Activated gamma-delta T cell (primary cell): ENCODE results near the gene ZFC3H1.
"Not testable (repeated sequence)": the region's sequence is repeated elsewhere in the genome, so short reads cannot be mapped to it uniquely, and the experiment has no call there.

ENCODE experiments used
- DNase-seq: peaks from one replicate; lab custom pipeline; 2025; lab: John Stamatoyannopoulos, UW

ZFC3H1 gene

DNA sequence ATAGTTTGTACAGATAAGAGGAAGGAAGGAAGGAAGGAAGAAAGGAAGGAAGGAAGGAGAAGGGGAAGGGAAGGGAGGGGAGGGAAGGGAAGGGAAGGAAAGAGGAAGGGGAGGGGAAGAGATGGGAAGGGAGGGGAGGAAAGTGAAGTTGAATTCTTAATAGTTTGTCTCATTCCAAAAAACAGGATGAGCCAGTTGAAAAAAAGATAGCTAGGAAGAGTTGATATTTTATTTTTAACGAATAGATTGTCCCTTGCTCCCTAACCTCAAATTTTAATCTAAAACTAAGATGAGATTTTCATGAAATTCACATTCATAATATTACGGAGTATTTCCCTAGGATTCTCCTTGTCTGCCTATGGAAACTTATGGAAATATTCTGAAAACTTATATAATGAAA, 80.7 kb downstream of the ZFC3H1 start:
- DNase-seq, result no peak

- no peak for DNase-seq
Observed at GRCh38 chr12:71581206-71581605, 82.4 kb downstream of the ZFC3H1 start.

GRCh38 chr12:71578694-71579258, 84.9 kb downstream of the ZFC3H1 start:
- no peak for DNase-seq

GRCh38 chr12:71576496-71576895, 87.2 kb downstream of the ZFC3H1 start:
- no peak for DNase-seq

- not testable (repeated sequence) for DNase-seq
Observed at GRCh38 chr12:71569885-71570284, 93.8 kb downstream of the ZFC3H1 start.

DNA sequence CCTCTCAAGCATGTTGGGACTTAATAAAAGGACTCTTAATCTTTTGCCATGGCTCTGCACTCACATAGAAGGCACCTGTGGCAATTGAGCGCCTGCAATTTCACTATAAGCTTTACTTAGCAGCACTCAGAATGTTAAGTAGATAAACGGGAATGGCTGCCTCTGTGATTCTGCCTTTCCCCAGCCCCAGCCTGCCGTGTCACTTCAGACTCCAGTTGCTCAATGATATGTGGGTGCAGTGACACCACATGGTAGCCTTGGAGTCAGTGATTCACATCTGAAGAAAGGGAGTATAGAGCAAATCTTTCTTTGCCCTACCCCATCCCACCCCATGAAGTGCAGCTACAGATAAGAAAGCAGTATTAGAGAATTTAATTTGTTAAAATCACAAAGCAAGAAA, 96.1 kb downstream of the ZFC3H1 start:
- DNase-seq, result no peak

DNA sequence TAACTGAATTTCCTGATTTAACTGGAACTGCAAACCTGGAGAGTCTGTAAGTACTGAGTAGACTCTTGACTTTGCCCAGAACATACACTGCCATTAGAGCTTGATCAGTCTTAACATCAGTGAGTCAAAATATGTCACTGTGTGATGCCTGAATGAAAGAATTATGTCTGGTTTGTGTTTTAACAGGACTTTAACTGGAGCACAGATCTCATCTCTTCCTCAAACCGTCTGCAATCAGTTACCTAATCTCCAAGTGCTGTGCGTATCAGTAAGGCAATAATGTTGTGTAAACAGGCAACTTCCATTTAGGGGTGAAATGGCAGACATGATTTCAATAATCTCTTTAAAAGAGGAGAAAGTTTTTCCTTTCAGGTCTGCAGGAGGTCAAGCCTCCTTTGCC, 97.0 kb downstream of the ZFC3H1 start:
- no peak for DNase-seq

GRCh38 chr12:71565535-71565934, 98.1 kb downstream of the ZFC3H1 start:
- DNase-seq, result no peak

GRCh38 chr12:71562676-71563595, 100.7 kb downstream of the ZFC3H1 start:
- no peak for DNase-seq
